HCT116 (cell line): ENCODE results near the gene CCNJL. TPM values are rescaled to one million over a fixed set of nuclear protein-coding genes. Genes with fewer than 3 reads are reported as not detected.

Experiments
- ATAC-seq: fragments of 200-7000 bp; cut with Tn5 transposase; 2 replicates; pipeline ENCODE4 v1.9.1; 2020; ENCODE audit warnings: mild to moderate bottlenecking, moderate library complexity
- BruUV-seq: library from RNA; stranded (reverse); fragments of 400-500 nt; replicated peaks from 2 replicates; lab custom pipeline; 2021; lab: Mats Ljungman, UMichigan
- CTCF ChIA-PET: fragments of 300-600 bp; sonication (Branson Sonifier 250); formaldehyde crosslinking; loops from one replicate; lab custom pipeline; 2021; ENCODE audit warnings: antibody characterized with exemption; lab: Charles Lee
- POLR2A ChIA-PET: fragments of 300-600, 350-600 bp; sonication (Branson Sonifier 250); formaldehyde crosslinking; loops from one replicate; lab custom pipeline; 2021; ENCODE audit warnings: antibody characterized with exemption; lab: Charles Lee
- RAD21 ChIA-PET, 2 experiments: fragments of 300-600 bp; sonication (Branson Sonifier 250); formaldehyde crosslinking; loops; one replicate each; lab custom pipeline; 2023; ENCODE audit warnings: low total read pairs in 2 of 2; ENCODE audit not compliant: uncharacterized antibody in 2 of 2, unreplicated experiment in 2 of 2, low non-redundant PET in 1 of 2; lab: Charles Lee
- DNase-seq: peaks from one replicate; pipeline ENCODE4 v3.0.0-alpha.2; 2010; ENCODE audit warnings: low read depth, low spot score
- H2AFZ ChIP-seq: fragments of 200-600 bp; shearing (Covaris generic), sonication (generic); 2 replicates; pipeline ENCODE4 v1.6.1; 2017; ENCODE audit warnings: low read depth, mixed run types, mixed read lengths, antibody characterized with exemption, low read length; ENCODE audit not compliant: poor library complexity, severe bottlenecking
- H3K27ac ChIP-seq: 2 replicates; pipeline ENCODE4 v1.5.1; 2012; ENCODE audit warnings: low read depth, low read length
- H3K27me3 ChIP-seq: fragments of 200-600 bp; sonication (generic); 2 replicates; pipeline ENCODE4 v1.6.1; 2016; ENCODE audit warnings: mixed run types, low read length, mixed read lengths; ENCODE audit not compliant: insufficient read depth
- H3K36me3 ChIP-seq, 2 experiments: fragments of 200-500 bp in 1 of 2; fragments of 200-600 bp in 1 of 2; sonication (Bioruptor generic) in 1 of 2; sonication (generic) in 1 of 2; 2 replicates each; pipeline versions ENCODE4 v1.5.1 to v1.6.1; 2014 to 2016; ENCODE audit warnings: low read length in 2 of 2, inconsistent platforms in 1 of 2, mixed read lengths in 1 of 2, mixed run types in 1 of 2; ENCODE audit not compliant: insufficient read depth in 2 of 2, control insufficient read depth in 1 of 2
- H3K4me1 ChIP-seq, 2 experiments: fragments of 200-600 bp in 1 of 2; sonication (generic) in 1 of 2; 2 replicates each; pipeline versions ENCODE4 v1.5.1 to v1.6.1; 2012 to 2017; ENCODE audit warnings: low read length in 2 of 2, inconsistent platforms in 1 of 2, mild to moderate bottlenecking in 1 of 2, mixed read lengths in 1 of 2, mixed run types in 1 of 2, moderate library complexity in 1 of 2; ENCODE audit not compliant: insufficient read depth in 2 of 2, control insufficient read depth in 1 of 2
- H3K4me2 ChIP-seq: fragments of 200-600 bp; sonication (generic); 2 replicates; pipeline ENCODE4 v1.6.1; 2017; ENCODE audit warnings: mixed run types, low read length, mixed read lengths
- H3K4me3 ChIP-seq, 2 experiments: fragments of 200-600 bp in 1 of 2; sonication (generic) in 1 of 2; replicated peaks in 1 of 2; 2 replicates each; pipeline ENCODE4 v1.5.1; 2011 to 2016; ENCODE audit warnings: low read length in 2 of 2, control low read depth in 1 of 2, low read depth in 1 of 2, mild to moderate bottlenecking in 1 of 2, mixed read lengths in 1 of 2, mixed run types in 1 of 2
- H3K79me2 ChIP-seq: fragments of 200-600 bp; sonication (generic); 2 replicates; pipeline ENCODE4 v1.6.1; 2017; ENCODE audit warnings: mild to moderate bottlenecking, mixed run types, low read length, moderate library complexity, mixed read lengths; ENCODE audit not compliant: insufficient read depth
- H3K9ac ChIP-seq: fragments of 200-600 bp; sonication (generic); 2 replicates; pipeline ENCODE4 v1.6.1; 2016; ENCODE audit warnings: low read length, mixed read lengths
- H3K9me2 ChIP-seq: fragments of 200-600 bp; sonication (generic), shearing (Covaris generic); 2 replicates; pipeline ENCODE4 v1.6.1; 2017; ENCODE audit warnings: mixed run types, mild to moderate bottlenecking, moderate library complexity; ENCODE audit not compliant: insufficient read depth
- H3K9me3 ChIP-seq, 2 experiments: fragments of 200-500 bp in 1 of 2; fragments of 200-600 bp in 1 of 2; sonication (Bioruptor generic) in 1 of 2; sonication (generic) in 1 of 2; 2 replicates each; pipeline ENCODE4 v1.6.1; 2014 to 2017; ENCODE audit warnings: low read length in 2 of 2, mixed read lengths in 2 of 2, inconsistent platforms in 1 of 2, low read depth in 1 of 2, mild to moderate bottlenecking in 1 of 2, mixed run types in 1 of 2, moderate library complexity in 1 of 2; ENCODE audit not compliant: control insufficient read depth in 1 of 2, insufficient read depth in 1 of 2
- H4K20me1 ChIP-seq: fragments of 200-600 bp; sonication (generic), shearing (Covaris generic); 2 replicates; pipeline ENCODE4 v1.6.1; 2017; ENCODE audit warnings: mixed run types, mild to moderate bottlenecking, moderate library complexity; ENCODE audit not compliant: insufficient read depth
- CBX3 ChIP-seq: IDR thresholded peaks from 2 replicates; pipeline ENCODE4 v1.6.1; 2012; ENCODE audit warnings: low read depth
- CEBPB ChIP-seq: IDR thresholded peaks from 2 replicates; pipeline ENCODE4 v1.6.1; 2012; ENCODE audit warnings: low read depth
- EGR1 ChIP-seq: IDR thresholded peaks from 2 replicates; pipeline ENCODE4 v1.6.1; 2012; ENCODE audit warnings: low read depth
- ELF1 ChIP-seq: IDR thresholded peaks from 2 replicates; pipeline ENCODE4 v1.6.1; 2012; ENCODE audit warnings: low read depth, borderline replicate concordance
- EZH2 ChIP-seq: fragments of 200-600 bp; sonication (generic); IDR thresholded peaks from 2 replicates; pipeline ENCODE4 v1.6.1; 2017; ENCODE audit warnings: antibody characterized with exemption, mixed run types
- FOSL1 ChIP-seq: IDR thresholded peaks from 2 replicates; pipeline ENCODE4 v1.6.1; 2012; ENCODE audit warnings: low read depth
- JUND ChIP-seq: IDR thresholded peaks from 2 replicates; pipeline ENCODE4 v1.6.1; 2012
- POLR2A ChIP-seq: IDR thresholded peaks from 2 replicates; pipeline ENCODE4 v1.7.0; 2011; ENCODE audit warnings: borderline replicate concordance; ENCODE audit not compliant: insufficient read depth, insufficient read length; ENCODE audit errors: extremely low read depth
- POLR2AphosphoS5 ChIP-seq: IDR thresholded peaks from 2 replicates; pipeline ENCODE4 v1.6.1; 2011; ENCODE audit warnings: mild to moderate bottlenecking, low read depth, low read length, moderate library complexity
- RAD21 ChIP-seq: IDR thresholded peaks from 2 replicates; pipeline ENCODE4 v1.6.1; 2012; ENCODE audit warnings: low read depth, mild to moderate bottlenecking
- SIN3A ChIP-seq: IDR thresholded peaks from 2 replicates; pipeline ENCODE4 v1.6.1; 2012; ENCODE audit warnings: low read depth
- SRF ChIP-seq: IDR thresholded peaks from 2 replicates; pipeline ENCODE4 v1.6.1; 2012; ENCODE audit warnings: low read depth
- TCF7L2 ChIP-seq: IDR thresholded peaks from 2 replicates; pipeline ENCODE4 v1.7.0; 2011; ENCODE audit warnings: borderline replicate concordance, inconsistent platforms; ENCODE audit not compliant: insufficient read depth, insufficient read length; ENCODE audit errors: extremely low read depth
- YY1 ChIP-seq: IDR thresholded peaks from 2 replicates; pipeline ENCODE4 v1.6.1; 2011; ENCODE audit warnings: low read length, low read depth, moderate library complexity, mild to moderate bottlenecking; ENCODE audit not compliant: insufficient replicate concordance; ENCODE audit errors: extremely low read depth
- ZFX ChIP-seq: fragments of 450-650 bp; IDR thresholded peaks from 2 replicates; pipeline ENCODE4 v1.6.1; 2017
- ZNF274 ChIP-seq: fragments of 200-500 bp; sonication (Bioruptor generic); IDR thresholded peaks from 2 replicates; pipeline ENCODE4 v1.6.1; 2014; ENCODE audit warnings: mild to moderate bottlenecking, low read depth, low read length, inconsistent platforms
- intact Hi-C: fragments of 100-400 bp; cut with micrococcal nuclease; formaldehyde crosslinking; loops from 2 replicates; pipeline ENCODE4 v1.10.0; 2022
- total RNA-seq: library from RNA; stranded (reverse); gene quantifications from one replicate; pipeline ENCODE4 v1.2.1, GENCODE V29; 2021; ENCODE audit not compliant: unreplicated experiment
- TF ChIP-seq, protein P1 (sequence below): IDR thresholded peaks from 2 replicates; pipeline ENCODE4 v1.6.1; 2012
- TF ChIP-seq, protein P2 (sequence below): IDR thresholded peaks from 2 replicates; pipeline ENCODE4 v1.6.1; 2011; ENCODE audit warnings: mild to moderate bottlenecking, low read length, moderate library complexity; ENCODE audit not compliant: insufficient replicate concordance; ENCODE audit errors: extremely low read depth
- TF ChIP-seq, protein P3 (sequence below): IDR thresholded peaks from 2 replicates; pipeline ENCODE4 v1.6.1; 2012

The CCNJL gene
- total RNA-seq, 1 experiment from 2014 or later: 2.9 TPM

DNA sequence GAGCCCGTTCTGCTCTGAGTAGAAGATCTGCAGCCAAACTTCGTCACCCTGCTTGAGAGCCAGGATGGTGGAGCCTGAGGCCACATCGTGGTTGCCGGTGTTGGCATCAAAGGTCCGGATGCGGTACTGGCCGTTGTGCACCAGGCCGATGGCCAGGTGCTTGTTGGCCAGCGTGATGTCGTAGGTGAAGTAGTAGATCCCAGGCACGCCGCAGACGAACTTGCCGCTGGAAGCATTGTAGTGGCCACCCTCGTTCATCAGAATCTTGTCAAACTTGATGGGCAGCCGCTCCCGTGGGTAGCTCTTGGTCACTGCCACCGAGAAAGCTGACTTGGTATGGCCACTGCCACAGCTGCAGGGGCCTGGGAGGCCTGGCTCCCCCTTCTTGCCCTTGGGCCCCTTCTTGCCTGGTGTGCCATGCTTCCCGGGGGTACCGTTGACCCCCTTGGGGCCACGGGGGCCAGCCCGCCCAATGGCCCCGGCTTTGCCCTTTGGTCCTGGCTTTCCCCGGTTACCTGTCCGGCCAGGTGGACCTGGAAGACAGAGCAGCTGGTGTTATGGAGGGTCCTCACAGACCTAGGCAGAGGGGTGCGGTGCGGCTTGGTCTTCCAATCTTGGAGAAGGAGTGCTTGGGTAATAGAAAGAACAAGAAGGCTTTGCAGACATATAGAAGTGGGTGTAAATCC is 37.0 kb upstream of the CCNJL start:
- ChIA-PET RAD21 (no interaction called here), POLR2A (no interaction called here), CTCF (no interaction called here)
- no peaks in the 10 kb centered on the region for H3K79me2 ChIP-seq
- ATAC-seq (no peak), DNase-seq (no peak)
- no peaks in the 10 kb centered on the region for H3K27me3 ChIP-seq
- intact Hi-C loops: no loop called here
- no TSS peak for BruUV-seq
- H4K20me1 ChIP-seq: no peaks in the 10 kb centered on the region
- H3K27ac ChIP-seq: no peak overlapping the region
- peaks cover 0 to 7% of the 10 kb centered on the region in 2 experiments; a peak in 2 of 4 replicates for H3K4me1 ChIP-seq
- no peak overlapping the region for H3K4me3 ChIP-seq
- no peak overlapping the region for H3K9ac ChIP-seq
- H2AFZ ChIP-seq: no peak overlapping the region
- H3K9me3 ChIP-seq: no peaks in the 10 kb centered on the region
- no peaks in the 10 kb centered on the region for H3K9me2 ChIP-seq
- no peak overlapping the region for H3K4me2 ChIP-seq
- no peak for TF ChIP-seq EZH2
- no peak for TF ChIP-seq YY1
- no peak for TF ChIP-seq JUND
- no peak for TF ChIP-seq POLR2AphosphoS5
- TF ChIP-seq ZFX: no peak
- no peak for TF ChIP-seq POLR2A
- no peak for TF ChIP-seq SIN3A
- no peak for TF ChIP-seq TCF7L2
- TF ChIP-seq FOSL1: no peak
- TF ChIP-seq CBX3: no peak
- TF ChIP-seq, protein P1, sequence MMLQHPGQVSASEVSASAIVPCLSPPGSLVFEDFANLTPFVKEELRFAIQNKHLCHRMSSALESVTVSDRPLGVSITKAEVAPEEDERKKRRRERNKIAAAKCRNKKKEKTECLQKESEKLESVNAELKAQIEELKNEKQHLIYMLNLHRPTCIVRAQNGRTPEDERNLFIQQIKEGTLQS: no peak
- no peaks in the 10 kb centered on the region for H3K36me3 ChIP-seq

DNA sequence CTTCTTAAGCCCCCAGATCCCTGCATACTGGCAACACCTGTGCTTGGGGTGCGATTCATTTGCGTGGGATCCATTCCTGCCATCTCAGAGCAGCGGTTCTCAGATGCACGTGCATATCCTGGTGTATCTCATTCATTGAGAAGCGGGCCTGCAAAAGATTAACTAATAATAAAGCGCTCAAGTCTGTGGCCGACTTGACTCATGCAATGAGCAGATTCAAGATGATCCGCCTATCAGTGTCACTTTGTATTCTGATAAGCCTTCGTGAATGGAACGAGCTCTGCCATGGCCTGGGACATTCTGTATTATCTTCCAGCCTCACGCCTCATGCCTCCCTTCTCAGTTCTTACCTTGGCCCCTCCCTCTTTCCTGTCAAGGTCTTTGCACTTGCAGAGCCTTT is 35.7 kb upstream of the CCNJL start:
- no peaks in the 10 kb centered on the region for H3K9me3 ChIP-seq
- intact Hi-C loops: no loop called here
- BruUV-seq: no TSS peak
- H3K4me3 ChIP-seq: no peak overlapping the region
- H3K4me2 ChIP-seq: no peak overlapping the region
- H3K36me3 ChIP-seq: no peaks in the 10 kb centered on the region
- no peaks in the 10 kb centered on the region for H3K27me3 ChIP-seq
- ChIA-PET CTCF (interaction anchor here (1.0 kb wide), 1 partner anchor 326 kb away, joined by 3 read pairs; no protein-coding TSS in a partner anchor), POLR2A (no interaction called here), RAD21 (no interaction called here)
- H3K27ac ChIP-seq: no peak overlapping the region
- H3K4me1 ChIP-seq: peaks cover 0 to 7% of the 10 kb centered on the region in 2 experiments; a peak in 2 of 4 replicates
- H3K79me2 ChIP-seq: no peaks in the 10 kb centered on the region
- H3K9me2 ChIP-seq: no peaks in the 10 kb centered on the region
- no peak for DNase-seq
- TF ChIP-seq ZNF274 (no peak), CEBPB (no peak), POLR2AphosphoS5 (no peak), POLR2A (no peak), ELF1 (no peak), RAD21 (no peak), SRF (no peak), EGR1 (no peak), EZH2 (no peak)
- TF ChIP-seq, protein P2, sequence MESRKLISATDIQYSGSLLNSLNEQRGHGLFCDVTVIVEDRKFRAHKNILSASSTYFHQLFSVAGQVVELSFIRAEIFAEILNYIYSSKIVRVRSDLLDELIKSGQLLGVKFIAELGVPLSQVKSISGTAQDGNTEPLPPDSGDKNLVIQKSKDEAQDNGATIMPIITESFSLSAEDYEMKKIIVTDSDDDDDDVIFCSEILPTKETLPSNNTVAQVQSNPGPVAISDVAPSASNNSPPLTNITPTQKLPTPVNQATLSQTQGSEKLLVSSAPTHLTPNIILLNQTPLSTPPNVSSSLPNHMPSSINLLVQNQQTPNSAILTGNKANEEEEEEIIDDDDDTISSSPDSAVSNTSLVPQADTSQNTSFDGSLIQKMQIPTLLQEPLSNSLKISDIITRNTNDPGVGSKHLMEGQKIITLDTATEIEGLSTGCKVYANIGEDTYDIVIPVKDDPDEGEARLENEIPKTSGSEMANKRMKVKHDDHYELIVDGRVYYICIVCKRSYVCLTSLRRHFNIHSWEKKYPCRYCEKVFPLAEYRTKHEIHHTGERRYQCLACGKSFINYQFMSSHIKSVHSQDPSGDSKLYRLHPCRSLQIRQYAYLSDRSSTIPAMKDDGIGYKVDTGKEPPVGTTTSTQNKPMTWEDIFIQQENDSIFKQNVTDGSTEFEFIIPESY: no peak
- TF ChIP-seq, protein P3, sequence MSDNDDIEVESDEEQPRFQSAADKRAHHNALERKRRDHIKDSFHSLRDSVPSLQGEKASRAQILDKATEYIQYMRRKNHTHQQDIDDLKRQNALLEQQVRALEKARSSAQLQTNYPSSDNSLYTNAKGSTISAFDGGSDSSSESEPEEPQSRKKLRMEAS: no peak
- TF ChIP-seq, protein P1: no peak
- H4K20me1 ChIP-seq: no peaks in the 10 kb centered on the region
- H3K9ac ChIP-seq: no peak overlapping the region
- H2AFZ ChIP-seq: no peak overlapping the region
- ATAC-seq: no peak
